ENCODE results near the gene VASP. TPM values are rescaled to one million over a fixed set of nuclear protein-coding genes. Genes with fewer than 3 reads are reported as not detected.

VASP gene
- total and polyA plus RNA-seq, 2 of the 13 experiments (the other 11 are each of a cell fraction or from before 2014, with no cell fraction given): 41.8 to 67.1 TPM

DNA sequence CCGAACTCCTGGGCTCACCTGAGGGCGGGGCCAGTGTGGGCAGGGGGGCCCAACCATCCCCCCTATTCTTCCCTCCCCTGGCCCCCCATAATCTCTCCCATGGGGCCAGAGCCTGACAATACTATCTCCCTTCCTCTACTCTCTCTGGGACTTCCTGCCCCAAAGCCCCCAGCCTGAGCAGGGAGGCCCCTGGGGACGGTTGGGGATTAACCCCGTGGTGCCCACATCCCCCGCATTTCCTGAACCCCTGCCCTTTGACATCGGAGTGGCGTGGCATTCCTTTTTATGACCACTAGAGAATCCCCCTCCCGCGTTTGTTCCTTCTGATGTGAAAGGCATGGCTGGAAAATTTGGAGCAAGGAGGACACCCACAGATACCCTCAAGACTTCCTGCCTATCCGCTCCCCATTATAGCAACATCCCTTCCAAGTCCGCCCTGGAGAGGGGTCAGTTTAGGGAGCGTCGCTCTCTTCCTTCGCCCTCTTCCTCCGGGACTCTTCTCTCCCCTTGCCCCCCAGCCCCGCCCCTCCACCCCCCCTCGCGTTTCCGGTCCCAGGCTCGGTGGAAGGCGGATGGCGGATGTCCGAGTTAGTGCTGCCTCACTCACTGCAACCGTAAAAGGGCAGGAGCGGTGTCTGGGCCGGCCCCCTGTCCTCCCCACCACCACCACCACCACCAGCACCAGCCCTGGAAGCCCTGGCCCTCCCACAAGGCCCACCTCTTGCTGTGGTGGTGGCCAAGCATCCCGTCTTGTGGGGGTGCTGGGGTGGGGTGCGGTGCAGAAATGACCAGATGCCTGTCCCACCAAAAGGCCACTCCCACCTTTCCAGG, 1.8 kb downstream of the VASP start (continued):
- TF ChIP-seq, protein P1, sequence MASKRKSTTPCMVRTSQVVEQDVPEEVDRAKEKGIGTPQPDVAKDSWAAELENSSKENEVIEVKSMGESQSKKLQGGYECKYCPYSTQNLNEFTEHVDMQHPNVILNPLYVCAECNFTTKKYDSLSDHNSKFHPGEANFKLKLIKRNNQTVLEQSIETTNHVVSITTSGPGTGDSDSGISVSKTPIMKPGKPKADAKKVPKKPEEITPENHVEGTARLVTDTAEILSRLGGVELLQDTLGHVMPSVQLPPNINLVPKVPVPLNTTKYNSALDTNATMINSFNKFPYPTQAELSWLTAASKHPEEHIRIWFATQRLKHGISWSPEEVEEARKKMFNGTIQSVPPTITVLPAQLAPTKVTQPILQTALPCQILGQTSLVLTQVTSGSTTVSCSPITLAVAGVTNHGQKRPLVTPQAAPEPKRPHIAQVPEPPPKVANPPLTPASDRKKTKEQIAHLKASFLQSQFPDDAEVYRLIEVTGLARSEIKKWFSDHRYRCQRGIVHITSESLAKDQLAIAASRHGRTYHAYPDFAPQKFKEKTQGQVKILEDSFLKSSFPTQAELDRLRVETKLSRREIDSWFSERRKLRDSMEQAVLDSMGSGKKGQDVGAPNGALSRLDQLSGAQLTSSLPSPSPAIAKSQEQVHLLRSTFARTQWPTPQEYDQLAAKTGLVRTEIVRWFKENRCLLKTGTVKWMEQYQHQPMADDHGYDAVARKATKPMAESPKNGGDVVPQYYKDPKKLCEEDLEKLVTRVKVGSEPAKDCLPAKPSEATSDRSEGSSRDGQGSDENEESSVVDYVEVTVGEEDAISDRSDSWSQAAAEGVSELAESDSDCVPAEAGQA (IDR thresholded peaks at IDR 0.05; ENCODE audit: low read depth): no peak
- TF ChIP-seq, protein P1 (CRISPR knock-in tag; IDR thresholded peaks at IDR 0.05; ENCODE audit: borderline replicate concordance): no peak
- no peak for TF ChIP-seq NRL (CRISPR knock-in tag; IDR thresholded peaks at IDR 0.05; ENCODE audit: borderline replicate concordance)
- TF ChIP-seq, protein P2, sequence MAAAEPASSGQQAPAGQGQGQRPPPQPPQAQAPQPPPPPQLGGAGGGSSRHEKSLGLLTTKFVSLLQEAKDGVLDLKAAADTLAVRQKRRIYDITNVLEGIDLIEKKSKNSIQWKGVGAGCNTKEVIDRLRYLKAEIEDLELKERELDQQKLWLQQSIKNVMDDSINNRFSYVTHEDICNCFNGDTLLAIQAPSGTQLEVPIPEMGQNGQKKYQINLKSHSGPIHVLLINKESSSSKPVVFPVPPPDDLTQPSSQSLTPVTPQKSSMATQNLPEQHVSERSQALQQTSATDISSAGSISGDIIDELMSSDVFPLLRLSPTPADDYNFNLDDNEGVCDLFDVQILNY (CRISPR knock-in tag; conservative IDR thresholded peaks at IDR 0.05): no peak
- TF ChIP-seq NPAS2 (CRISPR knock-in tag; IDR thresholded peaks at IDR 0.05; ENCODE audit: borderline replicate concordance): no peak
- no peak for TF ChIP-seq ELF3 (CRISPR knock-in tag; IDR thresholded peaks at IDR 0.05)
- 0 out of 2 replicates have a peak, but pooled peaks have one; percentile 5 for TF ChIP-seq TARDBP (CRISPR knock-in tag; IDR thresholded peaks at IDR 0.05)
- no peak for TF ChIP-seq HMG20A (CRISPR knock-in tag; IDR thresholded peaks at IDR 0.05; ENCODE audit: borderline replicate concordance)
- TF ChIP-seq, protein P3, sequence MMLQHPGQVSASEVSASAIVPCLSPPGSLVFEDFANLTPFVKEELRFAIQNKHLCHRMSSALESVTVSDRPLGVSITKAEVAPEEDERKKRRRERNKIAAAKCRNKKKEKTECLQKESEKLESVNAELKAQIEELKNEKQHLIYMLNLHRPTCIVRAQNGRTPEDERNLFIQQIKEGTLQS (CRISPR knock-in tag; IDR thresholded peaks at IDR 0.05): no peak
- TF ChIP-seq U2AF1 (optimal IDR thresholded peaks at IDR 0.05; ENCODE audit: low read depth, low read length): no peak
- no peak for TF ChIP-seq ZNF253 (CRISPR knock-in tag; IDR thresholded peaks at IDR 0.05; ENCODE audit: borderline replicate concordance)
- no peak for TF ChIP-seq RFXANK (CRISPR knock-in tag; IDR thresholded peaks at IDR 0.05)
- no peak for TF ChIP-seq EHMT2 (IDR thresholded peaks at IDR 0.05; ENCODE audit: borderline replicate concordance, low read depth, low read length)
- TF ChIP-seq, protein P4, sequence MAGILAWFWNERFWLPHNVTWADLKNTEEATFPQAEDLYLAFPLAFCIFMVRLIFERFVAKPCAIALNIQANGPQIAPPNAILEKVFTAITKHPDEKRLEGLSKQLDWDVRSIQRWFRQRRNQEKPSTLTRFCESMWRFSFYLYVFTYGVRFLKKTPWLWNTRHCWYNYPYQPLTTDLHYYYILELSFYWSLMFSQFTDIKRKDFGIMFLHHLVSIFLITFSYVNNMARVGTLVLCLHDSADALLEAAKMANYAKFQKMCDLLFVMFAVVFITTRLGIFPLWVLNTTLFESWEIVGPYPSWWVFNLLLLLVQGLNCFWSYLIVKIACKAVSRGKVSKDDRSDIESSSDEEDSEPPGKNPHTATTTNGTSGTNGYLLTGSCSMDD (CRISPR knock-in tag; IDR thresholded peaks at IDR 0.05): no peak
- TF ChIP-seq NR3C1 (CRISPR knock-in tag; IDR thresholded peaks at IDR 0.05): no peak
- no peak for TF ChIP-seq JUND (CRISPR knock-in tag; IDR thresholded peaks at IDR 0.05)
- TF ChIP-seq ZFP90 (CRISPR knock-in tag; IDR thresholded peaks at IDR 0.05; ENCODE audit: borderline replicate concordance): no peak
- no peak for TF ChIP-seq ZNF34 (CRISPR knock-in tag; IDR thresholded peaks at IDR 0.05; ENCODE audit: borderline replicate concordance)
